ENCODE results near the gene PTGES. TPM values are rescaled to one million over a fixed set of nuclear protein-coding genes. Genes with fewer than 3 reads are reported as not detected.

Gene PTGES
- polyA plus RNA-seq, 1 of the 3 experiments (the other 2 are of a cell fraction) = 5.2 TPM

GRCh38 chr9:129759319-129759718 is 6.5 kb upstream of the PTGES start:
- POLR2A ChIA-PET = interaction anchor here (0.7 kb wide), 1 partner anchor 345 kb away, joined by 3 read pairs; no protein-coding TSS in a partner anchor
- no peak overlapping the region for H2AFZ ChIP-seq (ENCODE audit: low read depth)

GRCh38 chr9:129757045-129757444 is 4.2 kb upstream of the PTGES start:
- POLR2A ChIA-PET = no interaction called here
- CTCF ChIA-PET = interaction anchor here (0.7 to 2.7 kb wide), 2 partner anchors 19 to 116 kb away, joined by 3 to 17 read pairs; no protein-coding TSS in a partner anchor

More at GRCh38 chr9:129759319-129759718, 6.5 kb upstream of the PTGES start:
- Histone ChIP-seq H3K4me3 (ENCODE audit: low read depth in 2 of 2, low read length in 1 of 2) (no peak overlapping the region), H3K79me2 (ENCODE audit: insufficient read depth) (no peaks in the 10 kb centered on the region), H3K4me1 (ENCODE audit: control insufficient read depth in 1 of 2, insufficient read depth in 2 of 2, low read depth in 1 of 2, low read length in 1 of 2) (no peaks in the 10 kb centered on the region; a peak in 1 of 4 replicates), H3F3A (replicated peaks; ENCODE audit: insufficient read depth) (no peaks in the 10 kb centered on the region), H3K9me3 (no peaks in the 10 kb centered on the region), H4K20me1 (ENCODE audit: insufficient read depth) (no peaks in the 10 kb centered on the region), H3K9me2 (no peaks in the 10 kb centered on the region), H3K9ac (no peak overlapping the region), H3K27ac (ENCODE audit: low read depth in 2 of 2, low read length in 1 of 2) (no peak overlapping the region), H3K36me3 (replicated peaks in 1 of 2; ENCODE audit: control insufficient read depth in 1 of 2, insufficient read depth in 2 of 2, low read length in 1 of 2) (no peaks in the 10 kb centered on the region), H3K27me3 (ENCODE audit: insufficient read depth) (no peaks in the 10 kb centered on the region), H3K4me2 (no peak overlapping the region)
- no peak for DNase-seq
- TF ChIP-seq MEF2A (IDR thresholded peaks at IDR 0.05; ENCODE audit: borderline replicate concordance, low read depth) (no peak), RFX5 (IDR thresholded peaks at IDR 0.05; ENCODE audit: low read length) (no peak), NRF1 (IDR thresholded peaks at IDR 0.05; ENCODE audit: low read depth, low read length) (no peak), RXRA (IDR thresholded peaks at IDR 0.05; ENCODE audit: borderline replicate concordance, low read depth) (no peak), PBX3 (IDR thresholded peaks at IDR 0.05) (no peak), GATA2 (CRISPR knock-in tag; IDR thresholded peaks at IDR 0.05) (no peak), USF2 (IDR thresholded peaks at IDR 0.05; ENCODE audit: borderline replicate concordance, low read depth, low read length) (no peak), CHD2 (IDR thresholded peaks at IDR 0.05; ENCODE audit: low read length, partially characterized antibody) (no peak)
- CTCF ChIA-PET = interaction anchor here (1.2 to 2.3 kb wide), 4 partner anchors 10 to 33 kb away, joined by 3 to 23 read pairs (median 8); no protein-coding TSS in a partner anchor
- WGBS (ENCODE audit: low lambda C conversion rate) = 86% methylated on average over 4 of the region's 4 CpGs

More at GRCh38 chr9:129757045-129757444, 4.2 kb upstream of the PTGES start:
- H3K4me1 ChIP-seq (ENCODE audit: control insufficient read depth in 1 of 2, insufficient read depth in 2 of 2, low read depth in 1 of 2, low read length in 1 of 2) = peaks cover 5 to 13% of the 10 kb centered on the region in 2 experiments; a peak in 2 of 4 replicates
- TF ChIP-seq RXRA (IDR thresholded peaks at IDR 0.05; ENCODE audit: borderline replicate concordance, low read depth) = no peak
- TF ChIP-seq ELF1 (IDR thresholded peaks at IDR 0.05) = no peak
- no peak for TF ChIP-seq YY1 (IDR thresholded peaks at IDR 0.05; ENCODE audit: low read depth)
- TF ChIP-seq USF1 (IDR thresholded peaks at IDR 0.05; ENCODE audit: borderline replicate concordance, low read depth) = no peak
- TF ChIP-seq EP300 (IDR thresholded peaks at IDR 0.05; ENCODE audit: borderline replicate concordance in 1 of 2, low read depth in 1 of 2, low read length in 1 of 2) = no peak
- TF ChIP-seq GABPA (IDR thresholded peaks at IDR 0.05; ENCODE audit: low read depth) = no peak
- TF ChIP-seq CHD2 (IDR thresholded peaks at IDR 0.05; ENCODE audit: low read length, partially characterized antibody) = no peak
- no peak for TF ChIP-seq TEAD4 (IDR thresholded peaks at IDR 0.05; ENCODE audit: borderline replicate concordance, insufficient read depth)
- TF ChIP-seq USF2 (IDR thresholded peaks at IDR 0.05; ENCODE audit: borderline replicate concordance, low read depth, low read length) = no peak
- TF ChIP-seq IRF3 (IDR thresholded peaks at IDR 0.05; ENCODE audit: low read depth, low read length) = no peak
- no peak for TF ChIP-seq MEF2A (IDR thresholded peaks at IDR 0.05; ENCODE audit: borderline replicate concordance, low read depth)
- no peaks in the 10 kb centered on the region for H3K36me3 ChIP-seq (replicated peaks in 1 of 2; ENCODE audit: control insufficient read depth in 1 of 2, insufficient read depth in 2 of 2, low read length in 1 of 2)
- H3K9me3 ChIP-seq = no peaks in the 10 kb centered on the region
- 85% methylated on average over 9 of the region's 9 CpGs for WGBS (ENCODE audit: low lambda C conversion rate)
- H3K9me2 ChIP-seq = no peaks in the 10 kb centered on the region
- H3K9ac ChIP-seq = no peak overlapping the region
- peaks cover 3% of the 10 kb centered on the region for H3F3A ChIP-seq (replicated peaks; ENCODE audit: insufficient read depth)
- DNase-seq = no peak
- H2AFZ ChIP-seq (ENCODE audit: low read depth) = no peak overlapping the region
- H3K4me3 ChIP-seq (ENCODE audit: low read depth in 2 of 2, low read length in 1 of 2) = no peak overlapping the region
- no peak overlapping the region for H3K4me2 ChIP-seq
- H3K79me2 ChIP-seq (ENCODE audit: insufficient read depth) = no peaks in the 10 kb centered on the region
- no peaks in the 10 kb centered on the region for H4K20me1 ChIP-seq (ENCODE audit: insufficient read depth)
- no peaks in the 10 kb centered on the region for H3K27me3 ChIP-seq (ENCODE audit: insufficient read depth)
- H3K27ac ChIP-seq (ENCODE audit: low read depth in 2 of 2, low read length in 1 of 2) = no peak overlapping the region

All from SK-N-SH (cell line).